MM.1S (cell line): ENCODE data around the gene YEATS4.

Source experiments
- EZH2 ChIP-seq: fragments of 300-600 bp; sonication (generic); optimal IDR thresholded peaks from 2 replicates; pipeline ENCODE3; 2017; ENCODE audit warnings: low read depth, mild to moderate bottlenecking, antibody characterized with exemption, low read length, mixed read lengths
- EZH2phosphoT487 ChIP-seq: fragments of 300-600 bp; sonication (generic); IDR thresholded peaks from 2 replicates; pipeline ENCODE4 v1.6.1; 2018; ENCODE audit warnings: antibody characterized with exemption, low read length
- TF ChIP-seq, protein P1 (sequence below): fragments of 300-600 bp; sonication (generic); IDR thresholded peaks from 2 replicates; pipeline ENCODE4 v1.5.1; 2016; ENCODE audit warnings: antibody characterized with exemption, low read length, mixed read lengths

DNA sequence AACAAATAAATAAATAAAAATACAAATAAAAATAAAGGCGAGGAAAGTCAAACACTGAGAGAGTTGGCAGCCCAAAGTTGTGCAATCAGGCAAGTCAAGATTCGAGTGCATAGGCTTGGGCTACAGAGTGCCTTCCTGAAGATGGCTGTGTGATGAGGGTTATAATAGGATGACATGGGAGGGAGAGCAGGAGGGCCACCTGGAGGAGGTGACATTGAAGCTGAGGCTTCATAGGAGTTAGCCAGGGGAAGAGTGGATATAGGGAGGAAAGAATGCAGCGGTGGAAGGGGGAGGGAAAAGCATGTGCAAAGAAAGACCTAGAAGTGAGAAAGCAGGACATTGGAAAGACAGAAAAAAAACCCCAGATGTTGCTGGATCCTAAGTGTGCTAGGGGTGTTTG is 53.1 kb downstream of the YEATS4 start:
- TF ChIP-seq, protein P1, sequence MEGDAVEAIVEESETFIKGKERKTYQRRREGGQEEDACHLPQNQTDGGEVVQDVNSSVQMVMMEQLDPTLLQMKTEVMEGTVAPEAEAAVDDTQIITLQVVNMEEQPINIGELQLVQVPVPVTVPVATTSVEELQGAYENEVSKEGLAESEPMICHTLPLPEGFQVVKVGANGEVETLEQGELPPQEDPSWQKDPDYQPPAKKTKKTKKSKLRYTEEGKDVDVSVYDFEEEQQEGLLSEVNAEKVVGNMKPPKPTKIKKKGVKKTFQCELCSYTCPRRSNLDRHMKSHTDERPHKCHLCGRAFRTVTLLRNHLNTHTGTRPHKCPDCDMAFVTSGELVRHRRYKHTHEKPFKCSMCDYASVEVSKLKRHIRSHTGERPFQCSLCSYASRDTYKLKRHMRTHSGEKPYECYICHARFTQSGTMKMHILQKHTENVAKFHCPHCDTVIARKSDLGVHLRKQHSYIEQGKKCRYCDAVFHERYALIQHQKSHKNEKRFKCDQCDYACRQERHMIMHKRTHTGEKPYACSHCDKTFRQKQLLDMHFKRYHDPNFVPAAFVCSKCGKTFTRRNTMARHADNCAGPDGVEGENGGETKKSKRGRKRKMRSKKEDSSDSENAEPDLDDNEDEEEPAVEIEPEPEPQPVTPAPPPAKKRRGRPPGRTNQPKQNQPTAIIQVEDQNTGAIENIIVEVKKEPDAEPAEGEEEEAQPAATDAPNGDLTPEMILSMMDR = no peak
- TF ChIP-seq EZH2 (no peak), EZH2phosphoT487 (no peak)
